HG02870 (cell line): ENCODE measurements around the gene PPARA.

Experiments
- ATAC-seq: cut with Tn5 transposase; IDR thresholded peaks from one replicate; pipeline ENCODE4 v1.9.1; 2021; ENCODE audit warnings: mild to moderate bottlenecking, moderate library complexity; ENCODE audit not compliant: unreplicated experiment

The PPARA gene

GRCh38 chr22:46202897-46203600 lies 52.7 kb downstream of the PPARA start:
- ATAC-seq = no peak

GRCh38 chr22:46203601-46203980 lies 53.3 kb downstream of the PPARA start:
- no peak for ATAC-seq

- ATAC-seq = no peak
Observed at GRCh38 chr22:46209262-46209661, 58.9 kb downstream of the PPARA start.

- ATAC-seq = no peak
Observed at GRCh38 chr22:46212195-46212594, 61.9 kb downstream of the PPARA start.

- ATAC-seq = no peak
Observed at GRCh38 chr22:46213052-46213451, 62.7 kb downstream of the PPARA start.

GRCh38 chr22:46214149-46214548 lies 63.8 kb downstream of the PPARA start:
- no peak for ATAC-seq

GRCh38 chr22:46214616-46215015 lies 64.3 kb downstream of the PPARA start:
- no peak for ATAC-seq

GRCh38 chr22:46219636-46220035 lies 69.3 kb downstream of the PPARA start:
- ATAC-seq = no peak

GRCh38 chr22:46220921-46221320 lies 70.6 kb downstream of the PPARA start:
- no peak for ATAC-seq

- no peak for ATAC-seq
Observed at GRCh38 chr22:46224044-46224897, 73.9 kb downstream of the PPARA start.

- no peak for ATAC-seq
Observed at GRCh38 chr22:46224898-46225290, 74.6 kb downstream of the PPARA start.

GRCh38 chr22:46225631-46226030 lies 75.3 kb downstream of the PPARA start:
- no peak for ATAC-seq

- ATAC-seq = no peak
Observed at GRCh38 chr22:46226577-46226976, 76.3 kb downstream of the PPARA start.

GRCh38 chr22:46229701-46230100 lies 79.4 kb downstream of the PPARA start:
- ATAC-seq = no peak

- ATAC-seq = no peak
Observed at GRCh38 chr22:46230262-46230901, 80.1 kb downstream of the PPARA start.

GRCh38 chr22:46233231-46233630 lies 82.9 kb downstream of the PPARA start:
- ATAC-seq = no peak

- ATAC-seq = no peak
Observed at GRCh38 chr22:46234969-46235368, 84.6 kb downstream of the PPARA start.

GRCh38 chr22:46237453-46238124 lies 87.3 kb downstream of the PPARA start:
- no peak for ATAC-seq

- ATAC-seq = no peak
Observed at GRCh38 chr22:46238541-46238940, 88.2 kb downstream of the PPARA start.

- ATAC-seq = no peak
Observed at GRCh38 chr22:46239261-46240048, 89.1 kb downstream of the PPARA start.
